Measurements from ENCODE around the gene MALRD1. TPM values are rescaled to one million over a fixed set of nuclear protein-coding genes. Genes with fewer than 3 reads are reported as not detected.

MALRD1 gene
- total RNA-seq, 2 donors from 2014 or later, result 0.26 to 1.3 TPM

GRCh38 chr10:19651549-19651948 lies 602.9 kb downstream of the MALRD1 start:
- Histone ChIP-seq H3K36me3 (replicated peaks in 1 of 2; ENCODE audit: insufficient read depth in 1 of 2, low read depth in 2 of 2) (no peaks in the 10 kb centered on the region), H3K4me3 (no peak overlapping the region), H3K27ac (no peak overlapping the region), H3K27me3 (no peaks in the 10 kb centered on the region), H3K4me1 (peaks cover 2% of the 10 kb centered on the region), H3K9me3 (no peaks in the 10 kb centered on the region)
- ATAC-seq, result no peak
- TF ChIP-seq POLR2A (IDR thresholded peaks at IDR 0.05) (no peak), CTCF (IDR thresholded peaks at IDR 0.05) (no peak)
- intact Hi-C loops (cut with DNase I), result no loop called here
- WGBS, 2 donors, result 81 to 94% methylated on average over 1 of the region's 1 CpG
- no peak for DNase-seq

GRCh38 chr10:19652750-19653149 lies 604.1 kb downstream of the MALRD1 start:
- no peak overlapping the region for H3K27ac ChIP-seq
- TF ChIP-seq POLR2A (IDR thresholded peaks at IDR 0.05), result no peak
- TF ChIP-seq CTCF (IDR thresholded peaks at IDR 0.05), result no peak
- no peak overlapping the region for H3K4me3 ChIP-seq
- no peaks in the 10 kb centered on the region for H3K27me3 ChIP-seq
- peaks cover 5% of the 10 kb centered on the region for H3K4me1 ChIP-seq
- no peak for ATAC-seq
- intact Hi-C loops (cut with DNase I), result no loop called here
- 63 to 88% methylated on average over 1 of the region's 1 CpG for WGBS, 2 donors
- DNase-seq, result no peak
- no peaks in the 10 kb centered on the region for H3K36me3 ChIP-seq (replicated peaks in 1 of 2; ENCODE audit: insufficient read depth in 1 of 2, low read depth in 2 of 2)
- no peaks in the 10 kb centered on the region for H3K9me3 ChIP-seq

GRCh38 chr10:19653931-19654330 lies 605.3 kb downstream of the MALRD1 start:
- intact Hi-C loops (cut with DNase I), result no loop called here
- Histone ChIP-seq H3K9me3 (no peaks in the 10 kb centered on the region), H3K27me3 (no peaks in the 10 kb centered on the region), H3K36me3 (replicated peaks in 1 of 2; ENCODE audit: insufficient read depth in 1 of 2, low read depth in 2 of 2) (no peaks in the 10 kb centered on the region), H3K4me1 (peaks cover 17% of the 10 kb centered on the region), H3K27ac (no peak overlapping the region), H3K4me3 (no peak overlapping the region)
- WGBS, 2 donors, result 61 to 69% methylated on average over 2 of the region's 2 CpGs
- DNase-seq (no peak), ATAC-seq (no peak)
- TF ChIP-seq CTCF (IDR thresholded peaks at IDR 0.05) (no peak), POLR2A (IDR thresholded peaks at IDR 0.05) (no peak)

- intact Hi-C loops (cut with DNase I), result no loop called here
- no peak for TF ChIP-seq CTCF (IDR thresholded peaks at IDR 0.05)
- ATAC-seq (no peak), DNase-seq (no peak)
- no peak overlapping the region for H3K4me3 ChIP-seq
- H3K9me3 ChIP-seq, result no peaks in the 10 kb centered on the region
- peaks cover 18% of the 10 kb centered on the region for H3K4me1 ChIP-seq
- 70 to 74% methylated on average over 3 of the region's 3 CpGs for WGBS, 2 donors
- no peaks in the 10 kb centered on the region for H3K27me3 ChIP-seq
- no peaks in the 10 kb centered on the region for H3K36me3 ChIP-seq (replicated peaks in 1 of 2; ENCODE audit: insufficient read depth in 1 of 2, low read depth in 2 of 2)
- H3K27ac ChIP-seq, result no peak overlapping the region
These were observed 606.0 kb downstream of the MALRD1 start for GRCh38 chr10:19654576-19654975.

- WGBS, 2 donors, result 85 to 88% methylated on average over 3 of the region's 3 CpGs
- no peaks in the 10 kb centered on the region for H3K27me3 ChIP-seq
- H3K9me3 ChIP-seq, result no peaks in the 10 kb centered on the region
- no peaks in the 10 kb centered on the region for H3K36me3 ChIP-seq (replicated peaks in 1 of 2; ENCODE audit: insufficient read depth in 1 of 2, low read depth in 2 of 2)
- H3K4me1 ChIP-seq, result peaks cover 18% of the 10 kb centered on the region
- H3K27ac ChIP-seq, result no peak overlapping the region
- ATAC-seq (no peak), DNase-seq (no peak)
- intact Hi-C loops (cut with DNase I), result no loop called here
- TF ChIP-seq POLR2A (IDR thresholded peaks at IDR 0.05) (no peak), CTCF (IDR thresholded peaks at IDR 0.05) (no peak)
- no peak overlapping the region for H3K4me3 ChIP-seq
These were observed 607.9 kb downstream of the MALRD1 start for GRCh38 chr10:19656420-19657042.

Data from body of pancreas (tissue), 4 donors.